IPS-20b (cell line): Measurements from ENCODE around the gene TBC1D8B.

ENCODE experiments used
- H3K27ac ChIP-seq: one replicate; pipeline ENCODE4 v1.5.1; 2013; ENCODE audit warnings: low read length
- H3K27me3 ChIP-seq: 2 replicates; pipeline ENCODE4 v1.6.1; 2013; ENCODE audit warnings: mild to moderate bottlenecking, low read length, inconsistent platforms; ENCODE audit not compliant: insufficient read depth
- H3K36me3 ChIP-seq: 2 replicates; pipeline ENCODE4 v1.6.1; 2013; ENCODE audit warnings: low read depth, mild to moderate bottlenecking, inconsistent platforms, low read length, moderate library complexity; ENCODE audit not compliant: insufficient read depth
- H3K4me1 ChIP-seq: 2 replicates; pipeline ENCODE4 v1.6.1; 2013; ENCODE audit warnings: mild to moderate bottlenecking, control low read depth, inconsistent platforms, low read length, moderate library complexity; ENCODE audit not compliant: insufficient read depth
- H3K4me3 ChIP-seq: 2 replicates; pipeline ENCODE4 v1.5.1; 2013; ENCODE audit warnings: mild to moderate bottlenecking, low read length, inconsistent platforms
- H3K9ac ChIP-seq: 2 replicates; pipeline ENCODE4 v1.6.1; 2013; ENCODE audit warnings: low read depth, mild to moderate bottlenecking, inconsistent platforms, low read length, moderate library complexity
- H3K9me3 ChIP-seq: 2 replicates; pipeline ENCODE4 v1.6.1; 2013; ENCODE audit warnings: mild to moderate bottlenecking, low read depth, low read length, inconsistent platforms; ENCODE audit not compliant: insufficient read depth

TBC1D8B gene

GRCh38 chrX:106899841-106900240, 97.4 kb downstream of the TBC1D8B start:
- H3K27me3 ChIP-seq = no peaks in the 10 kb centered on the region
- no peaks in the 10 kb centered on the region for H3K36me3 ChIP-seq

DNA sequence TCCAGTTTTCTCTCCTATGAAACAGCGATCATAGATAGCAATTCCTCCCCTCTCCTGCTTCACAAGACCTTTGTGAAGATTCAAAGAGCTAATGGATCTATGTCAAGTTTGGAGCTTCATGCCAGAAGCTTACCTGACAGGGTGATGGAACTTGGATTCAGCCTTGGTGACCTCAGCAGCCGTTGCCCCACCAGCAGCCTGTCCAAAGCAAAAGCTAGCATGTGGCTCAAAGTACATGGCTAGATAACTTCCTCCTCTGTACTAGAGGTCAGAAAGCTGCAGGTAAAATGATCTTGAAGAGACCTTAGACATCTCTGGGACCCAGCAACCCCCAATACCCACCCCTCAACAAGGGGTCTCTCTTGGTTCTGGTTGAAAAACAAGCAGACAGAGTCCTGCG, 98.9 kb downstream of the TBC1D8B start:
- H3K4me3 ChIP-seq = no peak overlapping the region
- no peak overlapping the region for H3K27ac ChIP-seq
- no peaks in the 10 kb centered on the region for H3K4me1 ChIP-seq
- H3K9ac ChIP-seq = no peak overlapping the region
- H3K36me3 ChIP-seq = no peaks in the 10 kb centered on the region
- H3K9me3 ChIP-seq = no peaks in the 10 kb centered on the region
- no peaks in the 10 kb centered on the region for H3K27me3 ChIP-seq

More at GRCh38 chrX:106899841-106900240, 97.4 kb downstream of the TBC1D8B start:
- Histone ChIP-seq H3K9me3 (no peaks in the 10 kb centered on the region), H3K4me3 (no peak overlapping the region), H3K9ac (no peak overlapping the region), H3K27ac (no peak overlapping the region), H3K4me1 (no peaks in the 10 kb centered on the region)

DNA sequence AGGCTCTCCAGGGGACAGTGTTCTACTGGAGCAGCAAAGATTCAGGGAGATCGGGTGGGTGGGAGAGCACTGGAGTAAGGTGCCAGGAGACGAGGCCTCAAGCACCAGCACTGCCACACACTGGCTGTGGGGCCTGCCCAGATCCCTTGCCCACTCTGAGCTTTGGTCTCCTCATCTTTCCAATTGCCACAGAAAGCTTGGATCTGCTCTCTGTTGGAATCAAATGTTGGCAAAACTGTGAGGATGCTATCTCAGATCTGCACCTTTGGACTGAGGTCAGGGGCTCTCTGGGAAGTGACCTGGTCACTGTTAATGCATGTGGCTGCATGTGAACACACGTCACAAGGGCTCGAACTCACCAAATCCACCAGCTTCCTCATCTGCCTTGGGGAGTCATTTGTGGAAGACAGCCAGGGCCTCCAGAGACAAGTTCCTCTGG, 99.3 kb downstream of the TBC1D8B start:
- Histone ChIP-seq H3K9ac (no peak overlapping the region), H3K27me3 (no peaks in the 10 kb centered on the region), H3K4me1 (no peaks in the 10 kb centered on the region), H3K9me3 (no peaks in the 10 kb centered on the region), H3K27ac (no peak overlapping the region), H3K36me3 (no peaks in the 10 kb centered on the region), H3K4me3 (no peak overlapping the region)

- Histone ChIP-seq H3K36me3 (no peaks in the 10 kb centered on the region), H3K27ac (no peak overlapping the region), H3K9me3 (no peaks in the 10 kb centered on the region), H3K4me1 (no peaks in the 10 kb centered on the region), H3K9ac (no peak overlapping the region), H3K4me3 (no peak overlapping the region), H3K27me3 (no peaks in the 10 kb centered on the region)
Observed at GRCh38 chrX:106902684-106903083, 100.2 kb downstream of the TBC1D8B start.

DNA sequence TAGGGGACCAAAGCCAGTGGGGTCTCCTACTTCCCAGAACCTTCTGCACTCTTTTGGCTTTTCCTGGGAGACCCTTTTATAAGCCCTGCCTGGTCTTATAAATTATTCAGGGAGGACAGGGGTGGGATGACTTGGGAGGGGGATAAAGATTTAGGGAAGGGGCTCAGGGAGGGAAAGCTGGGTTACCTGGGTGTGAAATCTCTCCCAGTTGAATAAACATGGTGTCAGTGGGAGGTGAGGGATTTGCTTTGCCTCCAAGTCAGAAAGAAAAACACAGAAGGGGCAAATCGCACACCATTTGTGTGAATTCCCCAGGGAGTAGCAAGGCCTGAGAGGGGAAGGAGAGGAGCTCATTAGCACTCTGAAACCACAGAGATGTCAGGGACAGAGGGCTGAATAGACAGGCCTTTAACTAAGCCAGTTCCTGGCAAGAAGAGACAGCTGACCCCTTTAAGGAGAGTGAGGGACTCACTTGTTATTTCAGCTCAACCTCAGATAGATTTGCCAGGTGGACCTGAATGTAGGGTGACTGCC, 100.9 kb downstream of the TBC1D8B start, which contains the start of gene RIPPLY1:
TSS of gene RIPPLY1 (minus strand) at position 51 of the 534 bp plus-strand sequence. CDS start 54 bp downstream, outside the sequence.
- Histone ChIP-seq H3K9ac (no peak within 1 kb of the TSS), H3K4me3 (no peak within 1 kb of the TSS), H3K27me3 (no peaks in the 10 kb centered on the region), H3K9me3 (no peaks in the 10 kb centered on the region), H3K27ac (no peak within 1 kb of the TSS), H3K4me1 (no peaks in the 10 kb centered on the region), H3K36me3 (no peaks in the 10 kb centered on the region)

DNA sequence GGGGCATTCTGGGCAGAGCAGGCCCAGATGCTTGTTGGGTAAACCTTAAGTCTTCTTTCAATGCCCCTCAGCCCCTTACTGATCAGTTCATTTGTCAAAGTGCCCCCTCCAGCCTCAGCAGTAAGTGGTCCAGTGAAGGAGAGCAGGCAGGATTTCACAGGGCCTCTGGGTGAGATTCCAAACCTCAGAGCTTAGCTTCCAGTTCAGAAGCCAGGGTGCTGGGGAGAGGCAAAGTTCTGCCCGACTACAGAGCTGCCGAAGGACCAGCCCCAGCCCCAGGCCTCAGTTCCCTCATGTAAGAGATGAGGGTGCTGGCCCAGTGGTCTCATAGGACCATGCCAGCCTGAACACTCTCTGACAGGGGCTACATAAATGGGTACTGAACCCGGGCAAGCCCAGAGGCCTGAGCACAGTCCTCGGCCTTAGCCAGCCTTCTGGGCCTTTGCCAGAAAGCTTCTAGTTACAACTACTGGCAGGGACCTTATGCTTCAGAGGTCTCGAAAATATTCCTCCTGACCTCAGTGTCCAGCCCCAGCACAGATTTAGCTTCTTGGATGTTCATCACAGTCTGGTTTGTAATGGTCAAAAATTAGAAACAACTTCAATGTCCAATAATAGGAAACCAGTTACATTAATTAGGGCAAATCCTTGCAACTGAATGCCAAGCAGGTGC, 101.5 kb downstream of the TBC1D8B start:
- Histone ChIP-seq H3K4me3 (no peak overlapping the region), H3K4me1 (no peaks in the 10 kb centered on the region), H3K27ac (no peak overlapping the region), H3K27me3 (no peaks in the 10 kb centered on the region), H3K9me3 (no peaks in the 10 kb centered on the region), H3K9ac (no peak overlapping the region), H3K36me3 (no peaks in the 10 kb centered on the region)

DNA sequence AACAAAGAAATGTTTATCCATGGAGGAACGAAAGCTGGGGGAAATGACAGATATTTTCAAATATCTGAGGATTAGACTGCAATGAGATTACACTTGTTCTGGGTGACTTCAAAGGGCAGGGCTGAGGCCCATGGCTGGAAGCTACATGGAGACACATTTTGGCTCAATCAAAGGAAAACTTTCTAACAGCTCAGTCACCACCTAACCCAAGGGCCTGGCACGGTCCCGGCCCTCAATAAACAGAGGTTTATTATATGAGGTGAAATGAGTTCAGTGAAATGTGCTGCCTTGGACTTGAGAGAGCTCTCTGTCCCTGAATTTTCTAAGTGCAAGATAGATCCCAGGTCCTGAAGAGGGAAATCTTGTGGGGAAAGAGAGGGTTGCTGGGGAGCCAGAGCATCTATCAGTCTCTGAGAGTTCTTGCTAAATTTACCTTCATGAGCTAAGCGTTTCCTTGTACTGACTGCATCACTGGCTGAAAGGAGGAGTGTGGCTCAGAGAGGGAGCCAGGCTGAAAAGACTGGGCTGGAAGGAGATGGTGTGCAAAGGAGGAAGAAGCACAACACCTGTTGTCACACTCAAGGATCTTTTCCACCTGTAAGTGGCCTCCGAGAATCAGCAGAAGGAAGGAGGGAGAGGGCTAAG, 102.7 kb downstream of the TBC1D8B start:
- Histone ChIP-seq H3K4me1 (no peaks in the 10 kb centered on the region), H3K27me3 (no peaks in the 10 kb centered on the region), H3K4me3 (no peak overlapping the region), H3K36me3 (no peaks in the 10 kb centered on the region), H3K9me3 (no peaks in the 10 kb centered on the region), H3K27ac (no peak overlapping the region), H3K9ac (no peak overlapping the region)

DNA sequence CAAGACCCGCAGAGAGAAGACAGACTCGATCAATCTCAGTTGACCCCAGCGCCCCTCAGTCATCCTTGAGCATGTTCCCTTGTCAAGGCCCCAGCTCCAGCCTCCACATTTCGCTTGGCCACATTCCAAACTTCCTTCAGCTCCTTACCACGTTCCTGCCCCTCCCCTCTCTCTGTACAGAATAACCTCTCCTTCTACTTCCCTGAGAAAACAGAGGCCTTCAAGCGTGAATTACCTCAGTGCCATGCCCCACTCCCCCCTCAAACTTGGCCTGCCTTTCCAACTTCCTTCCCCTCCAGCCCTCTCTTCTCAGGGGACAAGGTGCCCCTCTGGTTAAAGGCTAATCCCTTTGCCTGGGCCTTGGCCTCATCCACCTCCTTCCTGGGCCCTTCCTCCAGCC, 103.9 kb downstream of the TBC1D8B start:
- no peak overlapping the region for H3K4me3 ChIP-seq
- no peak overlapping the region for H3K9ac ChIP-seq
- no peaks in the 10 kb centered on the region for H3K27me3 ChIP-seq
- H3K4me1 ChIP-seq = no peaks in the 10 kb centered on the region
- no peaks in the 10 kb centered on the region for H3K36me3 ChIP-seq
- H3K27ac ChIP-seq = no peak overlapping the region
- H3K9me3 ChIP-seq = no peaks in the 10 kb centered on the region

GRCh38 chrX:106912864-106913263, 110.4 kb downstream of the TBC1D8B start:
- H3K4me1 ChIP-seq = no peaks in the 10 kb centered on the region
- no peak overlapping the region for H3K27ac ChIP-seq
- no peaks in the 10 kb centered on the region for H3K27me3 ChIP-seq
- no peak overlapping the region for H3K4me3 ChIP-seq
- no peaks in the 10 kb centered on the region for H3K9me3 ChIP-seq
- no peak overlapping the region for H3K9ac ChIP-seq
- no peaks in the 10 kb centered on the region for H3K36me3 ChIP-seq

DNA sequence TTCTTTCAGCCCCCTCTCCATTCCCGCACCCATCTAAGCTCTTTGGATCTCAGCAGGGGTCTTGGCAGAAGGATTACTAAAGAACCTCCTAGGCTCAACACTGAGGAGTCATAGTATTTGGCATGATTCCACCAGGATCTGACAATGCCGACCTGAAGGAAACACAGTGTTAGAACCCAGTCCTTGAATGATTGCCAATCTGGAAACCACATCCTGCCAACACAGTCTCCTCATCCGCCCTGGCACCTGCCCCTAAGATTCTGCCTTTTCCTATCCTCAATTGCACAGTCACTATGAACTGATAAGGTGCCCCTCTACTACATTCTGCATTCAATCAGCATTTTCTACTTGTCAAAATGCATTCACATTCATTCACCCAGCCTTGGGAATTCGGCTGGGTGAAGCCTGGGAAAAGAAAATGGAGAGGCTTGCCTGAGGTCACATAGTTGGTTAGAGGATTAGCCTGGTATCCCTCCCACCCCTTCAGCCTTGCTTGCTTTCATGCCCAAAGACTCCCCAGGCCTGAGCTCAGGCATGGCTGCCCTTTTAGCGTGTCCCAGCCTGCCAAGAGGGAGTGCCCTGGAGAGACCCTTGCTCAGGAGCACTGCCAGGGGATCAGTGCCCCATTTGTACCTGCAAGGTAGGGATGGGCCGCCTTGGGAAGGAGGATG, 115.5 kb downstream of the TBC1D8B start:
- no peaks in the 10 kb centered on the region for H3K9me3 ChIP-seq
- H3K36me3 ChIP-seq = no peaks in the 10 kb centered on the region

DNA sequence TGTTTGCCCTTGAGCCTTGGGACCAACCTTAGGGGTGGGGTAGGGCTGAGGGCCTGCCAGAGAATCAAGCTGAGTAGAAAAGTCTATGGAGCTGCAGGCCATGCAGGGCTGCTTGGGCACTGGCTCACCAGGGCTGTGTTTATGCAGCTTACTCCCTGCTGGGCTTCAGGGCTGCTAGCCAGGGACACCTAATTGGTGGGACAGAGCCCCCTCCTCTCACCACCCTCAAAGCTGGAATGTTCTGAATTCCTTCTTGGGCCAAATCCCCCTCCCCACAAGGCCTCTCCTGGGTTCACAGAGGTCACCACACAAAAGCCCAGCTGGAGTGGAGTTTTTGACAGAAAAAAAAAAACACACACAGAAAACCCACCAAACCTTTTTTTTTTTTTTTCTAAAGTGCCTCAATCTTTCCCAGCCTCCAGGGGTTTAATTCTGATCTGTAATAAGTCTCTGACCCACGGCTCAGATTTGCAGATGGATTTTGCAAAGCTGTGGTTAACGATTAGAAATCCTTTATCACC, 117.5 kb downstream of the TBC1D8B start, which contains the start of gene CLDN2:
TSS of gene CLDN2 (plus strand) at position 471 of the 521 bp plus-strand sequence. CDS start 7,827 bp downstream, outside the sequence.
- no peaks in the 10 kb centered on the region for H3K9me3 ChIP-seq
- H3K36me3 ChIP-seq = no peaks in the 10 kb centered on the region
- no peak within 1 kb of the TSS for H3K27ac ChIP-seq
- H3K4me3 ChIP-seq = no peak within 1 kb of the TSS
- no peaks in the 10 kb centered on the region for H3K27me3 ChIP-seq
- no peaks in the 10 kb centered on the region; the same call in 1 of the 2 replicates for H3K4me1 ChIP-seq
- H3K9ac ChIP-seq = no peak within 1 kb of the TSS

More for the DNA sequence above, 115.5 kb downstream of the TBC1D8B start:
- Histone ChIP-seq H3K27ac (no peak overlapping the region), H3K27me3 (no peaks in the 10 kb centered on the region), H3K4me3 (no peak overlapping the region), H3K9ac (no peak overlapping the region), H3K4me1 (no peaks in the 10 kb centered on the region; the same call in 1 of the 2 replicates)
